ENCODE measurements around the gene VSTM4. TPM values are rescaled to one million over a fixed set of nuclear protein-coding genes. Genes with fewer than 3 reads are reported as not detected.

The VSTM4 gene
- total RNA-seq, 1 experiment from 2014 or later, result 0.13 TPM

DNA sequence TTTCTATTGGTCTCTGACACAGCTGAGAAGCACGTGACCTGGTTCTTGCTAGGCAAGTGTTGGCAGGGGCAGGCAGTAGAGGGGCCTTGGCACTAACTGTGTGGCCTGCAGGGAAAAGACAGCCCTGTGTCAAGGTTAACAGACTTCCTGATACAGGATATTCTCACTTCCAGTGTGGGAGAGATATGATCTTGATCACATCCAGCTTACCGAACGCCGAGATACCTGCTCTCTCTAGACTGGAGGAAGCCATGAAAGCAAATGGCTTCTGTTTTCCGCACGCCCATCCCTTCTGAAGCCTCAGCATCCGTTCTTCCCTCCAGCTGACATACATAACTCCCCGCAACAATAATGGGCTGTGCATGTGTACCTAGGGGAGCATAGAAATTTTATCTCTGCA, 79.4 kb downstream of the VSTM4 start:
- CTCF ChIA-PET, result no interaction called here
- intact Hi-C loops (cut with micrococcal nuclease; ENCODE audit: unreplicated experiment) (no loop called here), in situ Hi-C loops (cut with HindIII; ENCODE audit: low pct_unique_long_range_greater_than_20kb, low sequenced_read_pairs) (no loop called here)
- H3K36me3 ChIP-seq (ENCODE audit: control insufficient read depth, insufficient read depth, low read length), result no peaks in the 10 kb centered on the region
- no peaks in the 10 kb centered on the region for H3K4me1 ChIP-seq (ENCODE audit: control insufficient read depth, insufficient read depth, low read length)
- TF ChIP-seq SIN3A (IDR thresholded peaks at IDR 0.05; ENCODE audit: borderline replicate concordance, insufficient read depth, low read depth, low read length), result no peak
- TF ChIP-seq, protein P1, sequence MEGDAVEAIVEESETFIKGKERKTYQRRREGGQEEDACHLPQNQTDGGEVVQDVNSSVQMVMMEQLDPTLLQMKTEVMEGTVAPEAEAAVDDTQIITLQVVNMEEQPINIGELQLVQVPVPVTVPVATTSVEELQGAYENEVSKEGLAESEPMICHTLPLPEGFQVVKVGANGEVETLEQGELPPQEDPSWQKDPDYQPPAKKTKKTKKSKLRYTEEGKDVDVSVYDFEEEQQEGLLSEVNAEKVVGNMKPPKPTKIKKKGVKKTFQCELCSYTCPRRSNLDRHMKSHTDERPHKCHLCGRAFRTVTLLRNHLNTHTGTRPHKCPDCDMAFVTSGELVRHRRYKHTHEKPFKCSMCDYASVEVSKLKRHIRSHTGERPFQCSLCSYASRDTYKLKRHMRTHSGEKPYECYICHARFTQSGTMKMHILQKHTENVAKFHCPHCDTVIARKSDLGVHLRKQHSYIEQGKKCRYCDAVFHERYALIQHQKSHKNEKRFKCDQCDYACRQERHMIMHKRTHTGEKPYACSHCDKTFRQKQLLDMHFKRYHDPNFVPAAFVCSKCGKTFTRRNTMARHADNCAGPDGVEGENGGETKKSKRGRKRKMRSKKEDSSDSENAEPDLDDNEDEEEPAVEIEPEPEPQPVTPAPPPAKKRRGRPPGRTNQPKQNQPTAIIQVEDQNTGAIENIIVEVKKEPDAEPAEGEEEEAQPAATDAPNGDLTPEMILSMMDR (IDR thresholded peaks at IDR 0.05), result no peak
- TF ChIP-seq, protein P2, sequence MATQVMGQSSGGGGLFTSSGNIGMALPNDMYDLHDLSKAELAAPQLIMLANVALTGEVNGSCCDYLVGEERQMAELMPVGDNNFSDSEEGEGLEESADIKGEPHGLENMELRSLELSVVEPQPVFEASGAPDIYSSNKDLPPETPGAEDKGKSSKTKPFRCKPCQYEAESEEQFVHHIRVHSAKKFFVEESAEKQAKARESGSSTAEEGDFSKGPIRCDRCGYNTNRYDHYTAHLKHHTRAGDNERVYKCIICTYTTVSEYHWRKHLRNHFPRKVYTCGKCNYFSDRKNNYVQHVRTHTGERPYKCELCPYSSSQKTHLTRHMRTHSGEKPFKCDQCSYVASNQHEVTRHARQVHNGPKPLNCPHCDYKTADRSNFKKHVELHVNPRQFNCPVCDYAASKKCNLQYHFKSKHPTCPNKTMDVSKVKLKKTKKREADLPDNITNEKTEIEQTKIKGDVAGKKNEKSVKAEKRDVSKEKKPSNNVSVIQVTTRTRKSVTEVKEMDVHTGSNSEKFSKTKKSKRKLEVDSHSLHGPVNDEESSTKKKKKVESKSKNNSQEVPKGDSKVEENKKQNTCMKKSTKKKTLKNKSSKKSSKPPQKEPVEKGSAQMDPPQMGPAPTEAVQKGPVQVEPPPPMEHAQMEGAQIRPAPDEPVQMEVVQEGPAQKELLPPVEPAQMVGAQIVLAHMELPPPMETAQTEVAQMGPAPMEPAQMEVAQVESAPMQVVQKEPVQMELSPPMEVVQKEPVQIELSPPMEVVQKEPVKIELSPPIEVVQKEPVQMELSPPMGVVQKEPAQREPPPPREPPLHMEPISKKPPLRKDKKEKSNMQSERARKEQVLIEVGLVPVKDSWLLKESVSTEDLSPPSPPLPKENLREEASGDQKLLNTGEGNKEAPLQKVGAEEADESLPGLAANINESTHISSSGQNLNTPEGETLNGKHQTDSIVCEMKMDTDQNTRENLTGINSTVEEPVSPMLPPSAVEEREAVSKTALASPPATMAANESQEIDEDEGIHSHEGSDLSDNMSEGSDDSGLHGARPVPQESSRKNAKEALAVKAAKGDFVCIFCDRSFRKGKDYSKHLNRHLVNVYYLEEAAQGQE (IDR thresholded peaks at IDR 0.05; ENCODE audit: insufficient read depth in 1 of 2, low read depth in 2 of 2, low read length in 1 of 2), result no peak
- no peak for TF ChIP-seq TCF7L2 (IDR thresholded peaks at IDR 0.05; ENCODE audit: low read depth, low read length)
- no peak for TF ChIP-seq POLR2AphosphoS5 (IDR thresholded peaks at IDR 0.05; ENCODE audit: low read depth, low read length)
- DNase-seq (ENCODE audit: low read depth, low spot score) (no peak), ATAC-seq (no peak)
- no peak overlapping the region for H3K4me3 ChIP-seq (ENCODE audit: low read depth in 2 of 2, low read length in 2 of 2)
- no peaks in the 10 kb centered on the region; the same call in none of the 2 replicates for H3K27me3 ChIP-seq (ENCODE audit: control insufficient read depth, insufficient read depth, low read length)
- no peak overlapping the region for H3K27ac ChIP-seq (ENCODE audit: low read length)
- POLR2A ChIA-PET, result no interaction called here
- H3K9me3 ChIP-seq (ENCODE audit: control insufficient read depth, insufficient read depth, low read depth, low read length), result no peaks in the 10 kb centered on the region
- no TSS peak for BruUV-seq (replicated peaks)

DNA sequence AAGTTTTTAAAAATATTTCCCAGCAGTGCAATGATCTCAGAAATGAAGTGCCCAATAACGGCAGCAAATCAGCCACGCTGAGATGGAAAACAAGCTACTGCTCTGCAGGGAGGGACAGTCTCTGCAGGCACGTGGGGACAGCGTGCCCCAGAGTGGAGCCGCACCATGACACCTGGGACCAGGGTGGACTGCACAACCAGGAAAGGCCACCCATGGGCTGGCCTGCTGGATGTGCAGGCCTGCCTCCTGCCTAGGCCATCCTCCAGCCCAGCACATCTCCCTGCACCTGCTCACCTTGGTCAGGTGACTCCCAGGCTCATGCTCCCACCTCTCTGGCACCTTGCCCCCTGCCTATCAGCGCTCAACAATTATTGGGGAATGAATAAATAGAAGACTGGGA, 80.4 kb downstream of the VSTM4 start:
- DNase-seq (ENCODE audit: low read depth, low spot score), result no peak
- CTCF ChIA-PET, result no interaction called here

More for the DNA sequence above, 80.4 kb downstream of the VSTM4 start:
- in situ Hi-C loops (cut with HindIII; ENCODE audit: low pct_unique_long_range_greater_than_20kb, low sequenced_read_pairs), result no loop called here
- Histone ChIP-seq H3K36me3 (ENCODE audit: control insufficient read depth, insufficient read depth, low read length) (no peaks in the 10 kb centered on the region), H3K4me1 (ENCODE audit: control insufficient read depth, insufficient read depth, low read length) (no peaks in the 10 kb centered on the region), H3K27me3 (ENCODE audit: control insufficient read depth, insufficient read depth, low read length) (no peaks in the 10 kb centered on the region; the same call in none of the 2 replicates), H3K9me3 (ENCODE audit: control insufficient read depth, insufficient read depth, low read depth, low read length) (no peaks in the 10 kb centered on the region), H3K4me3 (ENCODE audit: low read depth in 2 of 2, low read length in 2 of 2) (no peak overlapping the region), H3K27ac (ENCODE audit: low read length) (no peak overlapping the region)
- TF ChIP-seq, protein P2 (IDR thresholded peaks at IDR 0.05; ENCODE audit: insufficient read depth in 1 of 2, low read depth in 2 of 2, low read length in 1 of 2), result no peak
- TF ChIP-seq POLR2AphosphoS5 (IDR thresholded peaks at IDR 0.05; ENCODE audit: low read depth, low read length) (no peak), SIN3A (IDR thresholded peaks at IDR 0.05; ENCODE audit: borderline replicate concordance, insufficient read depth, low read depth, low read length) (no peak), TCF7L2 (IDR thresholded peaks at IDR 0.05; ENCODE audit: low read depth, low read length) (no peak)
- TF ChIP-seq, protein P1 (IDR thresholded peaks at IDR 0.05), result no peak
- no peak for ATAC-seq
- POLR2A ChIA-PET, result no interaction called here
- intact Hi-C loops (cut with micrococcal nuclease; ENCODE audit: unreplicated experiment), result no loop called here
- BruUV-seq (replicated peaks), result no TSS peak
